HepG2 (cell line): ENCODE measurements around the gene TMEM198. TPM values are rescaled to one million over a fixed set of nuclear protein-coding genes. Genes with fewer than 3 reads are reported as not detected.

Experiments used
- ARID2 ChIP-seq: sonication (generic); formaldehyde crosslinking; IDR thresholded peaks from 2 replicates; pipeline ENCODE4 v1.8.1; 2022; ENCODE audit warnings: mild to moderate bottlenecking, missing genetic modification reagents, borderline replicate concordance
- ATRX ChIP-seq: sonication (generic); formaldehyde crosslinking; IDR thresholded peaks from 2 replicates; pipeline ENCODE4 v1.4.0; 2020; ENCODE audit warnings: missing genetic modification reagents, borderline replicate concordance
- DBP ChIP-seq: sonication (generic); formaldehyde crosslinking; IDR thresholded peaks from 2 replicates; pipeline ENCODE4 v1.4.0; 2020; ENCODE audit warnings: missing genetic modification reagents; ENCODE audit errors: not compliant biosample characterization
- GMEB2 ChIP-seq: IDR thresholded peaks from 2 replicates; pipeline ENCODE4 v1.6.1; 2016; ENCODE audit warnings: missing biosample characterization, missing genetic modification reagents, low read depth
- GTF2F1 ChIP-seq: fragments of 150-350 bp; IDR thresholded peaks from 2 replicates; pipeline ENCODE4 v1.6.1; 2014; ENCODE audit warnings: low read length
- HBP1 ChIP-seq: IDR thresholded peaks from 2 replicates; pipeline ENCODE4 v1.6.1; 2016; ENCODE audit warnings: low read depth, control low read depth
- IKZF1 ChIP-seq: fragments of 450-650 bp; IDR thresholded peaks from 2 replicates; pipeline ENCODE4 v1.7.1; 2016
- JUNB ChIP-seq: sonication (generic); formaldehyde crosslinking; IDR thresholded peaks from 2 replicates; pipeline ENCODE4 v1.8.0; 2022; ENCODE audit warnings: missing genetic modification reagents, mild to moderate bottlenecking, borderline replicate concordance
- KAT8 ChIP-seq: IDR thresholded peaks from 2 replicates; pipeline ENCODE4 v1.6.1; 2016; ENCODE audit warnings: missing genetic modification reagents, missing compliant biosample characterization
- MEIS2 ChIP-seq: sonication (generic); formaldehyde crosslinking; IDR thresholded peaks from 2 replicates; pipeline ENCODE4 v1.9.0; 2021; ENCODE audit warnings: mild to moderate bottlenecking, missing genetic modification reagents
- NFKBIZ ChIP-seq: IDR thresholded peaks from 2 replicates; pipeline ENCODE4 v1.6.1; 2018; ENCODE audit warnings: missing genetic modification reagents, missing compliant biosample characterization
- ONECUT2 ChIP-seq: sonication (generic); formaldehyde crosslinking; IDR thresholded peaks from 2 replicates; pipeline ENCODE4 v1.4.0; 2020; ENCODE audit warnings: missing genetic modification reagents
- PHF5A ChIP-seq: IDR thresholded peaks from one replicate; pipeline ENCODE4 v1.6.1; 2018; ENCODE audit warnings: low read depth, missing genetic modification reagents; ENCODE audit not compliant: unreplicated experiment
- PRMT3 ChIP-seq: sonication (generic); formaldehyde crosslinking; IDR thresholded peaks from 2 replicates; pipeline ENCODE4 v1.8.1; 2022; ENCODE audit warnings: low read depth, mild to moderate bottlenecking, moderate library complexity, missing genetic modification reagents, borderline replicate concordance
- SPEN ChIP-seq: sonication (generic); formaldehyde crosslinking; IDR thresholded peaks from 2 replicates; pipeline ENCODE4 v1.5.1; 2020; ENCODE audit warnings: low read depth, mild to moderate bottlenecking, missing genetic modification reagents
- STAG1 ChIP-seq: sonication (generic); formaldehyde crosslinking; IDR thresholded peaks from 2 replicates; pipeline ENCODE4 v1.4.0; 2020; ENCODE audit warnings: missing genetic modification reagents
- TEAD3 ChIP-seq: optimal IDR thresholded peaks from 2 replicates; pipeline ENCODE3; 2016; ENCODE audit warnings: borderline replicate concordance
- THAP11 ChIP-seq: IDR thresholded peaks from 2 replicates; pipeline ENCODE4 v1.6.1; 2016; ENCODE audit warnings: missing biosample characterization, missing genetic modification reagents
- THAP8 ChIP-seq: sonication (generic); formaldehyde crosslinking; IDR thresholded peaks from 2 replicates; pipeline ENCODE4 v1.5.1; 2020; ENCODE audit warnings: missing genetic modification reagents, mild to moderate bottlenecking, borderline replicate concordance
- TMF1 ChIP-seq: sonication (generic); formaldehyde crosslinking; IDR thresholded peaks from 2 replicates; pipeline ENCODE4 v1.8.1; 2022; ENCODE audit warnings: low read depth, missing genetic modification reagents
- TRIM24 ChIP-seq: sonication (generic); formaldehyde crosslinking; IDR thresholded peaks from 2 replicates; pipeline ENCODE4 v1.8.0; 2022; ENCODE audit warnings: mild to moderate bottlenecking, missing genetic modification reagents
- YEATS4 ChIP-seq: sonication (generic); formaldehyde crosslinking; IDR thresholded peaks from 2 replicates; pipeline ENCODE4 v1.4.0; 2020; ENCODE audit warnings: missing genetic modification reagents, borderline replicate concordance
- ZBTB1 ChIP-seq: sonication (generic); formaldehyde crosslinking; IDR thresholded peaks from 2 replicates; pipeline ENCODE4 v1.4.0; 2020; ENCODE audit warnings: missing genetic modification reagents, borderline replicate concordance
- ZBTB43 ChIP-seq: sonication (generic); formaldehyde crosslinking; conservative IDR thresholded peaks from 2 replicates; pipeline ENCODE4 v1.4.0; 2020; ENCODE audit warnings: missing genetic modification reagents
- ZNF329 ChIP-seq: sonication (generic); formaldehyde crosslinking; IDR thresholded peaks from 2 replicates; pipeline ENCODE4 v1.9.0; 2021; ENCODE audit warnings: low read depth, mild to moderate bottlenecking, missing genetic modification reagents
- ZNF33A ChIP-seq: sonication (generic); formaldehyde crosslinking; IDR thresholded peaks from 2 replicates; pipeline ENCODE4 v1.5.1; 2020; ENCODE audit warnings: missing genetic modification reagents, mild to moderate bottlenecking, moderate library complexity, borderline replicate concordance
- ZNF382 ChIP-seq: sonication (generic); formaldehyde crosslinking; IDR thresholded peaks from 2 replicates; pipeline ENCODE4 v1.5.0; 2020; ENCODE audit warnings: missing genetic modification reagents, mild to moderate bottlenecking, borderline replicate concordance
- polyA plus RNA-seq, 8 experiments: library from polyadenylated mRNA; depleted of rRNA in 3 of 8; stranded (reverse) in 7 of 8; unstranded in 1 of 8; fragments of >200 nt; fragmentation: Illumina TruSeq in 4 of 8; extraction: Trizol in 4 of 8; gene quantifications; 2 replicates each; pipeline versions ENCODE4 v1.2.1 to v1.2.3, GENCODE V29; 2011 to 2016; ENCODE audit warnings: low read depth in 4 of 8, missing spikeins in 1 of 8, mixed read lengths in 1 of 8; ENCODE audit not compliant: insufficient read depth in 1 of 8
- total RNA-seq, 5 experiments: library from RNA; depleted of rRNA; stranded (reverse); fragments of >200 nt; fragmentation: Illumina TruSeq; extraction: Trizol; gene quantifications; 2 replicates each; pipeline ENCODE4 v1.2.3, GENCODE V29; 2016; ENCODE audit warnings: low read depth in 1 of 5

The TMEM198 gene
- total and polyA plus RNA-seq, 2 of the 13 experiments (the other 11 are each of a cell fraction or from before 2014, with no cell fraction given), result 17.3 to 23.5 TPM

DNA sequence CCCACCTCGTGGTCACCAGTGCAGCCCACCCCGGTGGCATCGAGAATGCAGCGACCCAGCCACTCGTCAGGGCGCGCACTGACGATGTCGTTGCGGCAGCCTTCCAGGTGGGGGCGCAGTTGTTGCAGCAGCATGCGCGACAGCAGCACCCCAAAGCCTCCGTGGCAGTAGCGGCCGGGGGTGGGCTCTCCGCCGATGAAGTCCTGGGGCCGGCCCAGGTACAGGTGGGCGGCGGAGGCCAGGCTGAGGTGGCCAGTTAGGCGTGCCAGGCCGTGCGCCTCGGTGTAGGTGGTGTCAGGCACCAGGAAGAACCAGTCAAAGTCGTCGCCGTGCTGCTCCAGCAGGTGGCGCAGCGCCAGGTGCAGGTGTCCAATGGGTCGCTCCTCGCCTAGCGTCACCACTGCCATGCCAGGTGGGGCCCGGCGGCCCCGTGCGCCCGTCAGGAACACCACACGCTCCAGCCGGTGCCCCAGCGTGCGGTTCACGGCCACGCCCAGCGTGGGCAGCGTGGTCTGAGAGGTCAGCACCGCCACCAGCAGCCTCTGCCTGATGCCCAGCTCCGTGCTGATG is 2.1 kb upstream of the TMEM198 start (continued):
- TF ChIP-seq THAP8, result no peak
- peak; percentile 48 for TF ChIP-seq PHF5A
- no peak for TF ChIP-seq ARID2 (CRISPR knock-in tag)
- no peak for TF ChIP-seq JUNB
- TF ChIP-seq ZNF329 (CRISPR knock-in tag), result peak; percentile 69
- peak; percentile 76 for TF ChIP-seq THAP11 (CRISPR knock-in tag)
- TF ChIP-seq SPEN (CRISPR knock-in tag), result peak; percentile 81; the same call in 1 of the 2 replicates
- TF ChIP-seq ZNF33A (CRISPR knock-in tag), result no peak
- TF ChIP-seq ZBTB1 (CRISPR knock-in tag), result no peak
- 0 out of 2 replicates have a peak, but pooled peaks have one; percentile 35 for TF ChIP-seq ZBTB43
- no peak for TF ChIP-seq NFKBIZ
- peak; percentile 87; the same call in 1 of the 2 replicates for TF ChIP-seq STAG1
- no peak for TF ChIP-seq PRMT3 (CRISPR knock-in tag)
- TF ChIP-seq IKZF1, result no peak
- TF ChIP-seq GTF2F1, result no peak
- no peak for TF ChIP-seq TRIM24 (CRISPR knock-in tag)
- TF ChIP-seq ATRX (CRISPR knock-in tag), result no peak
- no peak for TF ChIP-seq ZNF382
- TF ChIP-seq MEIS2 (CRISPR knock-in tag), result peak; percentile 93
- no peak for TF ChIP-seq TMF1
- TF ChIP-seq ONECUT2 (CRISPR knock-in tag), result no peak
- peak; percentile 89 for TF ChIP-seq HBP1 (CRISPR knock-in tag)
- TF ChIP-seq YEATS4 (CRISPR knock-in tag), result no peak
- TF ChIP-seq DBP, result no peak
- TF ChIP-seq KAT8 (CRISPR knock-in tag), result peak; percentile 63; the same call in 1 of the 2 replicates
- peak; percentile 67 for TF ChIP-seq TEAD3 (CRISPR knock-in tag)
- no peak for TF ChIP-seq GMEB2
